Measurements from ENCODE around the gene NEUROD2.
"Not testable (repeated sequence)": the region's sequence is repeated elsewhere in the genome, so short reads cannot be mapped to it uniquely, and the experiment has no call there.

The NEUROD2 gene

GRCh38 chr17:39596543-39597267, 11.0 kb downstream of the NEUROD2 start:
- Histone ChIP-seq H3K9me3 (ENCODE audit: control insufficient read depth in 2 of 2, low read length in 2 of 2) (no peaks in the 10 kb centered on the region), H3K9ac (ENCODE audit: low read depth in 1 of 2, low read length in 2 of 2) (no peak overlapping the region), H3K4me1 (ENCODE audit: control insufficient read depth in 2 of 2, insufficient read depth in 2 of 2, low read length in 2 of 2) (no peaks in the 10 kb centered on the region), H3K36me3 (ENCODE audit: control insufficient read depth in 2 of 2, insufficient read depth in 2 of 2, low read length in 2 of 2) (no peaks in the 10 kb centered on the region), H3K27ac (ENCODE audit: low read depth in 2 of 2, low read length in 2 of 2) (no peak overlapping the region), H3K4me3 (ENCODE audit: low read length in 2 of 2) (no peak overlapping the region), H3K27me3 (ENCODE audit: control insufficient read depth in 2 of 2, insufficient read depth in 2 of 2, low read length in 2 of 2) (peaks cover 68 to 74% of the 10 kb centered on the region in 2 donors)

- Histone ChIP-seq H3K27ac (ENCODE audit: low read depth in 2 of 2, low read length in 2 of 2) (no peak overlapping the region), H3K9ac (ENCODE audit: low read depth in 1 of 2, low read length in 2 of 2) (no peak overlapping the region), H3K4me1 (ENCODE audit: control insufficient read depth in 2 of 2, insufficient read depth in 2 of 2, low read length in 2 of 2) (no peaks in the 10 kb centered on the region), H3K36me3 (ENCODE audit: control insufficient read depth in 2 of 2, insufficient read depth in 2 of 2, low read length in 2 of 2) (no peaks in the 10 kb centered on the region), H3K4me3 (ENCODE audit: low read length in 2 of 2) (no peak overlapping the region), H3K27me3 (ENCODE audit: control insufficient read depth in 2 of 2, insufficient read depth in 2 of 2, low read length in 2 of 2) (peaks cover 61 to 70% of the 10 kb centered on the region in 2 donors), H3K9me3 (ENCODE audit: control insufficient read depth in 2 of 2, low read length in 2 of 2) (no peaks in the 10 kb centered on the region)
These were observed 11.7 kb downstream of the NEUROD2 start for GRCh38 chr17:39595928-39596510.

GRCh38 chr17:39595294-39595693, 12.4 kb downstream of the NEUROD2 start:
- H3K9ac ChIP-seq (ENCODE audit: low read depth in 1 of 2, low read length in 2 of 2), result no peak overlapping the region
- H3K9me3 ChIP-seq (ENCODE audit: control insufficient read depth in 2 of 2, low read length in 2 of 2), result no peaks in the 10 kb centered on the region
- H3K27ac ChIP-seq (ENCODE audit: low read depth in 2 of 2, low read length in 2 of 2), result no peak overlapping the region
- no peaks in the 10 kb centered on the region for H3K36me3 ChIP-seq (ENCODE audit: control insufficient read depth in 2 of 2, insufficient read depth in 2 of 2, low read length in 2 of 2)
- peaks cover 54 to 63% of the 10 kb centered on the region in 2 donors for H3K27me3 ChIP-seq (ENCODE audit: control insufficient read depth in 2 of 2, insufficient read depth in 2 of 2, low read length in 2 of 2)
- H3K4me1 ChIP-seq (ENCODE audit: control insufficient read depth in 2 of 2, insufficient read depth in 2 of 2, low read length in 2 of 2), result no peaks in the 10 kb centered on the region
- H3K4me3 ChIP-seq (ENCODE audit: low read length in 2 of 2), result no peak overlapping the region

DNA sequence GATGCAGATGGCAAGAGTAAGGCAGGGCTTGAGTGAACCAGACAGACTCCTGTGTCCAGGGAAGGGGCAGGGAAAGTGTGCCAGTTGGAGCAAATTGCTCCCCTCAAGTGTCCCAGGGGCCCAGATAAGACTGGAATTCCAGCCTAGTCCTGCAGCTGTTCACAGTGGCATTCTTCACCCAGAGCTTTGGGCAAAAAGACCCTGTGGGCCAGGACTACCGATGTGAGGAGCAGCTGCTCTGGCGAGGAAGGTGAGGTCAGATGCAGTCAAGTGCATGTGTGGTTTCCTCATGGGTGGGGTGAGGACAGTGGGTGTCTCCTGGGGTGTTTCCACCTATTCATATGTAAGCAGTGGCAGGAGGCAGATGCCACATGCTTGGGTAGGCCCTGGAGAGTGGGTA, 14.3 kb downstream of the NEUROD2 start:
- peaks cover 37 to 44% of the 10 kb centered on the region in 2 donors for H3K27me3 ChIP-seq (ENCODE audit: control insufficient read depth in 2 of 2, insufficient read depth in 2 of 2, low read length in 2 of 2)
- H3K9ac ChIP-seq (ENCODE audit: low read depth in 1 of 2, low read length in 2 of 2), result no peak overlapping the region
- no peaks in the 10 kb centered on the region for H3K36me3 ChIP-seq (ENCODE audit: control insufficient read depth in 2 of 2, insufficient read depth in 2 of 2, low read length in 2 of 2)
- no peaks in the 10 kb centered on the region for H3K4me1 ChIP-seq (ENCODE audit: control insufficient read depth in 2 of 2, insufficient read depth in 2 of 2, low read length in 2 of 2)
- H3K9me3 ChIP-seq (ENCODE audit: control insufficient read depth in 2 of 2, low read length in 2 of 2), result no peaks in the 10 kb centered on the region
- no peak overlapping the region for H3K27ac ChIP-seq (ENCODE audit: low read depth in 2 of 2, low read length in 2 of 2)
- no peak overlapping the region for H3K4me3 ChIP-seq (ENCODE audit: low read length in 2 of 2)

DNA sequence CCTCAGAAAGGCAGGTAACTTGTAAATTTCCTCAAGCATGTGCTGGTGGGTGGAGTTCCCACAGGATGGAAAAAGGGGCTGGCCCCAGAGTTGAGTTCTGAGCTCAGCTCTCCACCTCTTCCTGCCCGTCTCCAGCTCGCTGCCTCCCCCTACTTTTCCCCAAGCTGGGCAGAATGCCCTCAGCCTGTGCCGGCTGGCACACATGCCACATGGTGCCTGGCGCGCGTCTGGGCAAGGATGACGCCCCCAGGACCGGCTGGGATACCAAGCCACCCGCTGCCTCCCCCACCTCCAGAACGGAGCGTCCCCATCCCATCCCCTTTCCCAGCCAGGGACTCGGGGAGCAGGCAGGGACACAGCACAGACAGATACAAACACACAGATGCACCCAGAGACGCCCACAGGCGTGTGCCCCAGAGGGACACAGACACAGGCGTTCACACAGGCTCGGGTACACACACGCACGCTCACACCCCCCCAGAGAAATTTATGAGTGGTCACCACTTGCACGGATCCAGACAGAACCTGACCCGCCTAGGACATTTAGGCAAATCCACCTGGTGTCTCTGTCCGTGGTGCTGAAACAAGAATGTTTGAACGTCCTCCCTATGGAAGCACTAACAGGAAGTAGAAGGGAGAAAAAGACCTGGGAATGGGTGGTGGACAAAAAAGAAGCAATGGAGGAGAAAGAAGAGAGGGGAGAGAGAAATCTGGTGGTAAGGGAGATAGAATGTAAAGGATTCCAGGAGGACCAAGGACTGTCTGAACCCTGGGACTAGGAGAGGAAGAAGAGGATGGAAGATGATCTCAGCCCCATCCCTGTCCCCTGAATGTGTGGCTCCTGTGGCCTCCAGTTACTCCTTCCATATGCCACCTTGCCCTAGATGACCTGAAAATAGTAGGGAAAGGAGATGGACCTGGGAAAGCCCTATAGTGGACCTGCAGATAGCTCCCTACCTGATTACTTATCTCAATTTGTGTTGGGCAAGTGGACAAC, 15.5 kb downstream of the NEUROD2 start:
- Histone ChIP-seq H3K9me3 (ENCODE audit: control insufficient read depth in 2 of 2, low read length in 2 of 2) (no peaks in the 10 kb centered on the region), H3K4me3 (ENCODE audit: low read length in 2 of 2) (no peak overlapping the region), H3K9ac (ENCODE audit: low read depth in 1 of 2, low read length in 2 of 2) (no peak overlapping the region), H3K4me1 (ENCODE audit: control insufficient read depth in 2 of 2, insufficient read depth in 2 of 2, low read length in 2 of 2) (no peaks in the 10 kb centered on the region), H3K27ac (ENCODE audit: low read depth in 2 of 2, low read length in 2 of 2) (no peak overlapping the region), H3K27me3 (ENCODE audit: control insufficient read depth in 2 of 2, insufficient read depth in 2 of 2, low read length in 2 of 2) (peaks cover 28 to 33% of the 10 kb centered on the region in 2 donors), H3K36me3 (ENCODE audit: control insufficient read depth in 2 of 2, insufficient read depth in 2 of 2, low read length in 2 of 2) (no peaks in the 10 kb centered on the region)

DNA sequence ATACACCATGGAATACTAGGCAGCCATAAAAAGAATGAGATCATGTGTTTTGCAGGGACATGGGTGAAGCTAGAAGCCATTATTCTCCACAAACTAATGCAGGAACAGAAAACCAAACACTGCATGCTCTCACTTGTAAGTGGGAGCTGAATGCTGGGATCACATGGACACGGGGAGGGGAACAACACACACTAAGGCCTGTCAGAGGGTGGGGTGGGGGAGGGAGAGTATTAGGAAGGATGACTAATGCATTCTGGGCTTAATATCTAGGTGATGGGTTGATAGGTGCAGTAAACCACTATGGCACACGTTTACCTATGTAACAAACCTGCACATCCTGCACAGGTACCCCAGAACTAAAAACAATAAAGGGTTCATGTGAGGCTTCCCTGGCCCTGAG, 17.5 kb downstream of the NEUROD2 start:
- H3K27me3 ChIP-seq (ENCODE audit: control insufficient read depth in 2 of 2, insufficient read depth in 2 of 2, low read length in 2 of 2), result peaks cover 13 to 14% of the 10 kb centered on the region in 2 donors
- not testable (repeated sequence) for H3K4me1 ChIP-seq (ENCODE audit: control insufficient read depth in 2 of 2, insufficient read depth in 2 of 2, low read length in 2 of 2); H3K4me3 ChIP-seq (ENCODE audit: low read length in 2 of 2)

GRCh38 chr17:39582658-39583057, 25.1 kb downstream of the NEUROD2 start:
- no peak overlapping the region for H3K9ac ChIP-seq (ENCODE audit: low read depth in 1 of 2, low read length in 2 of 2)
- no peak overlapping the region for H3K27ac ChIP-seq (ENCODE audit: low read depth in 2 of 2, low read length in 2 of 2)
- no peaks in the 10 kb centered on the region for H3K27me3 ChIP-seq (ENCODE audit: control insufficient read depth in 2 of 2, insufficient read depth in 2 of 2, low read length in 2 of 2)
- H3K4me3 ChIP-seq (ENCODE audit: low read length in 2 of 2), result no peak overlapping the region
- H3K9me3 ChIP-seq (ENCODE audit: control insufficient read depth in 2 of 2, low read length in 2 of 2), result no peaks in the 10 kb centered on the region
- no peaks in the 10 kb centered on the region for H3K36me3 ChIP-seq (ENCODE audit: control insufficient read depth in 2 of 2, insufficient read depth in 2 of 2, low read length in 2 of 2)
- H3K4me1 ChIP-seq (ENCODE audit: control insufficient read depth in 2 of 2, insufficient read depth in 2 of 2, low read length in 2 of 2), result no peaks in the 10 kb centered on the region

More for the DNA sequence above, 17.5 kb downstream of the NEUROD2 start:
- not testable (repeated sequence) for H3K27ac ChIP-seq (ENCODE audit: low read depth in 2 of 2, low read length in 2 of 2); H3K36me3 ChIP-seq (ENCODE audit: control insufficient read depth in 2 of 2, insufficient read depth in 2 of 2, low read length in 2 of 2); H3K9me3 ChIP-seq (ENCODE audit: control insufficient read depth in 2 of 2, low read length in 2 of 2); H3K9ac ChIP-seq (ENCODE audit: low read depth in 1 of 2, low read length in 2 of 2)

DNA sequence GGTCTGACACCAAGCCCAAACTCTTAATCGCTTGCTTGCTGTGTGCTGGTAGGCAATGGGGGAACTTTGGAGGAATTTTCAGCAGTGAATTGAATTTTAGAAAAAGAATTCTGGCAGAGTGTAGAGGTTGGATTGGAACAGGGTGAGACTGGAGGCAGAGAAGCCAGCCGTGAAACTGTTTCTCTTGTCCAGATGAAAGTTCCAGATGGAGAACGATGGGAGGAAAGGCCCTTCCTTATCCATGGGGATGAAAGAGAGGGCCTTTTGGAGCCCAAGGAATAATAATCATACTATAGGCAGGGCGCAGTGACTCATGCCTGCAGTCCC, 26.0 kb downstream of the NEUROD2 start:
- Histone ChIP-seq H3K9me3 (ENCODE audit: control insufficient read depth in 2 of 2, low read length in 2 of 2) (no peaks in the 10 kb centered on the region), H3K27ac (ENCODE audit: low read depth in 2 of 2, low read length in 2 of 2) (no peak overlapping the region), H3K27me3 (ENCODE audit: control insufficient read depth in 2 of 2, insufficient read depth in 2 of 2, low read length in 2 of 2) (no peaks in the 10 kb centered on the region), H3K9ac (ENCODE audit: low read depth in 1 of 2, low read length in 2 of 2) (no peak overlapping the region), H3K4me1 (ENCODE audit: control insufficient read depth in 2 of 2, insufficient read depth in 2 of 2, low read length in 2 of 2) (no peaks in the 10 kb centered on the region), H3K36me3 (ENCODE audit: control insufficient read depth in 2 of 2, insufficient read depth in 2 of 2, low read length in 2 of 2) (no peaks in the 10 kb centered on the region), H3K4me3 (ENCODE audit: low read length in 2 of 2) (no peak overlapping the region)

- Histone ChIP-seq H3K36me3 (ENCODE audit: control insufficient read depth in 2 of 2, insufficient read depth in 2 of 2, low read length in 2 of 2) (no peaks in the 10 kb centered on the region), H3K4me3 (ENCODE audit: low read length in 2 of 2) (no peak overlapping the region), H3K27ac (ENCODE audit: low read depth in 2 of 2, low read length in 2 of 2) (no peak overlapping the region), H3K4me1 (ENCODE audit: control insufficient read depth in 2 of 2, insufficient read depth in 2 of 2, low read length in 2 of 2) (no peaks in the 10 kb centered on the region), H3K9ac (ENCODE audit: low read depth in 1 of 2, low read length in 2 of 2) (no peak overlapping the region), H3K9me3 (ENCODE audit: control insufficient read depth in 2 of 2, low read length in 2 of 2) (no peaks in the 10 kb centered on the region), H3K27me3 (ENCODE audit: control insufficient read depth in 2 of 2, insufficient read depth in 2 of 2, low read length in 2 of 2) (no peaks in the 10 kb centered on the region)
These were observed 26.5 kb downstream of the NEUROD2 start for GRCh38 chr17:39581071-39581758.
